G401.6 (cell line): ENCODE measurements around the gene ZSWIM5.
"Not testable (repeated sequence)": the region's sequence is repeated elsewhere in the genome, so short reads cannot be mapped to it uniquely, and the experiment has no call there.

Experiments used
- FAIRE-seq: peaks from 2 replicates; lab custom pipeline; 2012; peaks lifted over from hg19 to GRCh38; lab: Jason Lieb, UNC

ZSWIM5 gene

DNA sequence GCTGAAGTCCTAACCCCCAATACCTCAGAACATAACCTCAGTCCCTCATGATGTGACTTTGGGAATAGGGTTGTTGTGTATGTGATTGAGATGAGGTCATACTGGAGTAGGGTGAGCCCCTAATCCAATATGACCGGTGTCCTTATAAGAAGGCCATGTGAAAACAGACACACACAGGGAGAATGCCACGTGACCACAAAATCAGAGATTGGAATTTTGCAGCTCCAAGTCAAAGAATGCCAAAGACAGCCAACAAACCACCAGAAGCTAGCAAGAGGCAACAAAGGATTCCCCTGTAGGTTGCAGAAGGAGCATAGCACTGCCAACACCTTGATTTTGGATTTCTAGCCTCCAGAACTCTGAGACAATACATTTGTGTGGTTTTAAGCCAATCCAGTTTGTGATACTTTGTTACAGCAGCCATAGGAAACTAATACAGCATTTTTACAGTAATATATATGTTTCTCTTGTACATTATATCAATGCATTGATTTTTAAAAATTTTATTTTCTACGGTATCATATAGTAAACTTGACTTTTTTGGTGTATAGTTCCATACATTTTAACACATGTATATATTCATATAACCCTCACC is 5.4 kb downstream of the ZSWIM5 start:
- peak; percentile 44 for FAIRE-seq

DNA sequence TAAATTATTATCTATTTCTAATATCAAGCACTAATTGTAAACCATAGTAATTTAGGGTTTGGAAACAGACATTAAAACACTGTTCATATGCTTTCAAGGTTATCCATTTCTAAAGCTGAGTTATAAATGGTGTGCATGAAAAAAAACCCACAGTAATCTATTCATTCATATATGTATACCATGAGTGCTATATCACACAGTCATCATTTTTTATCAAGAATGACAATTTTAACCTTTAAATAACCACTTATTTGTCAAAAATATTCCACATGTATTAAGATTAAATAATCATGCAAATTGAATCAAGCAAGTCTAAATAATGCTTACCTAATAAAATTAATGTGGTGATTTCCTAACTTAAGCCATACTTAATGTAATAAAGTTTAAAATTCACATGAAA is 6.0 kb downstream of the ZSWIM5 start:
- no peak for FAIRE-seq

DNA sequence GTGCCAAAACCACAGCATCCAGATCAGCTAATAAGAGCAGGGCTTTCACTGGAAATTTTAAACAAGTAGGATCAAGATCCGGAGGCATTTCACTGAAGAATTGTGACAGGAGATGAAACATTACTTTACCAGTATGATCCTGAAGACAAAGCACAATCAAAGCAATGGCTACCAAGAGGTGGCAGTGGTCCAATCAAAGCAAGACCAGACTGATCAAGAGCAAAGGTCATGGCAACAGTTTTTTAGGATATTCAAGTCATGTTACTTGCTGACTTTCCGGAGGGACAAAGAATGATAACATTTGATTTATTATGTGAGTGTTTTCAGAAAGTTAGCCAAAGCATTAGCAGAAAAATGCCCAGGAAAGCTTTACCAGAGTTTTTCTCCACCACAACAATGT is 8.2 kb downstream of the ZSWIM5 start:
- no peak for FAIRE-seq

DNA sequence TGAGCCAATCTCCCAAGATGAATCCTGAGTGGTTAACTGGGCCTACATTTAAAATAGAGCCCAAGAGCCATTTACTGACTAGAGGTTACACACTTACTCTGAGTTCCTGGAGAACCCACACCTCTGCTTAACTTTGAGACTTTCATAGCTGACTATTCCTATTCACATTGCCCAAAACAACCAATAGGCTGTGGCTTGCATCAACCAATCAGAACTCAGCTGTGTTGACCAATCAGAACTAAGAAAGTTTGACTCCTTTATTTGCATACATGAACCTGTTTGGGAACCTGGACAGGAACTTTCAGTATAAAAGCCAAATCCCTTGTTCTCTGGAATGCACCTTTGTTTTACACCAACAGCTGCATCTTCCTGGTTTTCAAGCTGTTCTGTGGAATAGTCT is 9.5 kb downstream of the ZSWIM5 start:
- no peak for FAIRE-seq

DNA sequence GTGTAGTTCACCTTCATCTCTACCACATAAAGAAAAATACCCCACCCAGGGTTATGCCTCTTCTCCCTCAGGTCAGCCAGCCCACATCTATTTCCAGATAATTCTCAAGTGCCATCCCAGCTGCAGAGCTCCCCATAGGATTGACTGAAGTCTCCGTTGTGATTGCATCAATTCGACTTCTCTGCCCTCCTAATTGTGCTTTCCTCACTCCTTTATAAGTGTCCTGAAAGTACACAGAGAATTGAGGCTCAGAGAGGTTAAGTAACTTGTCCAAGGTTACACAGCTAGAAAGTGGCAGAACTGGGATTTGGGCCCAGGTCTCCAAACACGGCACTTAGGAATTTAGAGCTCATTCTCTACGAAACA is 15.0 kb downstream of the ZSWIM5 start:
- no peak for FAIRE-seq

DNA sequence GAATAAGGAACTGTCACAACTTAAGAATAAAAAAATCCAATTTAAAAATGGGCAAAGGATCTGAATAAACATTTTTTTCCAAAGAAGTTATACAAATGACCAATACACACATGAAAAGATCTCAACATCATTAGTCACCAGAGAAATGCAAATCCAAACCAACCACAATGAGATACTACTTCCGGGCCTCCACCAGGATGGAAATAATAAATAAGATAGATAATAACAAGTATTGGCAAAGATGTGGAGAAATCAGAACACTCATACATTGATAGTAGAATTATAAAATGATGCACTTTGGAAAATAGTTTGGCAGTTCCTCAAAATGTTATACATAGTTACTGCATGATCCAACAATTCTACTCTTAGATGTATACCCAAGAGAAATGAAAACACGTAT is 18.7 kb downstream of the ZSWIM5 start:
- FAIRE-seq = no peak

DNA sequence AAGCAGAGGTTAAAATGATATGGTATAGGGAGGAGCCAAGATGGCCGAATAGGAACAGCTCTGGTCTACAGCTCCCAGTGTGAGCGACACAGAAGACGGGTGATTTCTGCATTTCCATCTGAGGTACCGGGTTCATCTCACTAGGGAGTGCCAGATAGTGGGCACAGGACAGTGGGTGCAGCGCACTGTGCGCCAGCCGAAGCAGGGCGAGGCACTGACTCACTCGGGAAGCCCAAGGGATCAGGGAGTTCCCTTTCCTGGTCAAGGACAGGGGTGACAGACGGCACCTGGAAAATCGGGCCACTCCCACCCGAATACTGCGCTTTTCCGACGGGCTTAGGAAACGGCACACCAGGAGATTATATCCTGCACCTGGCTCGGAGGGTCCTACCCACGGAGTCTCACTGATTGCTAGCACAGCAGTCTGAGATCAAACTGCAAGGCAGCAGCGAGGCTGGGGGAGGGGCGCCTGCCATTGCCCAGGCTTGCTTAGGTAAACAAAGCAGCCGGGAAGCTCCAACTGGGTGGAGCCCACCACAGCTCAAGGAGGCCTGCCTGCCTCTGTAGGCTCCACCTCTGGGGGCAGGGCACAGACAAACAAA is 26.4 kb downstream of the ZSWIM5 start:
- not testable (repeated sequence) for FAIRE-seq

DNA sequence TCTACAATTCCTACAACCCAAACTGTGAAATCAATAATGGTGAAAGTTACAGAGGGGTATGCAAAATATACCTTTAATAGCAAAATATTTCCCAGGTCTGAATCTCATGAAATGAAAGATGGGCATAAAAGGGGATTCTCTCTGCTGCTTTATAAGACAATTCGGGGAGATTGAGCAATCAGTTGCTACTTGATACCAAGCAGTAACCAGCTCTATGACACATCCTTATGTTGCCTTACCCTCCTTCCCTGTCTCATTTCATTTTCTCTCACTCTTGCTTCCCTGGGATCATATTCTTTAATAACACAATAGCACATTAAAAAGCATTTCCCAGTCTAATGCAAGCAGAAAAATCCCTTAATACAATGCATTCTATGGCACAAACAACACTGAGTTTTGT is 29.0 kb downstream of the ZSWIM5 start:
- FAIRE-seq = no peak

DNA sequence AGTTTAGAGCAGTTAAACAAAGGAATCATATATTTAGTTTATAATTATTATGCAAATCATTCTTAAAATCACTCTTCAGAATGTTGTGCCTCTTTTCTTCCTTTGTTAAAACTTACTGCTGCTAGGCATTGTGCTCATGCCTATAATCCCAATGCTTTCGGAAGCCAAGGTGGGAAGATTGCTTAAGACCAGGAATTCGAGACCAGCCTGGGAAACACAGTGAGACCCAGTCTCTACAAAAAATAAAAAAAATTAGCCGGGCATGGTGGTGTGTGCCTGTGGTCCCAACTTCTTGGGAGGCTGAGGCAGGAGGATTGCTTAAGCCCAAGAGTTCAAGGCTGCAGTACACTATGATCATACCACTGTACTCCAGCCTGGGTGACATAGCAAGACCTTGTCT is 33.6 kb downstream of the ZSWIM5 start:
- no peak for FAIRE-seq

DNA sequence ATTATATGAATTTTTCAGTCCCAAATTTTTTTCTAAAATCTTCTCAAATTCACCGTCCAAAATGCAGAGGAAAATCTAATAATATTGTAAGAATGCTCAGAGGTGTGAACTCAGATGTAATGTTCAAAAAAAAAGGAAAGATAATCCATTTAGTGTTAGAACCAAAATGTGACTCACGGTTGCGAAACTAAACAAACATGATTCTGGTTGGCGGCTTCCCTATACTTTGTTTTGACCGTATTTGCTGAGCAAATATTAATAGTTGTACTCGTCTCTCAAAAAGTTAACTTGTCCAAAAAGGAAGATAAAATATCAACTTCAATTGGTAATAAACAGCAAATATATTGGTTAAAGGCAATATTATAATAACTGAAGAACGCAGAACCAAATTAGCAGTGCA is 34.4 kb downstream of the ZSWIM5 start:
- no peak for FAIRE-seq

DNA sequence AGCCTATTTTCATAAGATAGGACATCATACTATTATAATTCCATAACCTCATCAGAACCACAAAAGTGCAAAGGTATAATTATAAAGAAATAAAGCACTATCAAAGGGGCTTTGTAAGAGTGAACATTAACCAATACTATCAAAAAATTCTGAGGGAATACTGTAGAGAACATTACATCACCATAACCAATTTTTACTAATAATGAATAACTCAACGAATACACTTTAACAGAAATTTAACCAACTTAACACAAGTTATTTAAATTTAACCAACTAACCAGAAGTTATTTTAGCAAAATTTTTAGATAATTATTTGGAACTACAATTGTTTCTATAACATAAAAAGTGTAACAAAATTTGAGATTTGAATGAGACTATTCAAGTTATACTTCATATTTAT is 34.8 kb downstream of the ZSWIM5 start:
- peak; percentile 89 for FAIRE-seq

DNA sequence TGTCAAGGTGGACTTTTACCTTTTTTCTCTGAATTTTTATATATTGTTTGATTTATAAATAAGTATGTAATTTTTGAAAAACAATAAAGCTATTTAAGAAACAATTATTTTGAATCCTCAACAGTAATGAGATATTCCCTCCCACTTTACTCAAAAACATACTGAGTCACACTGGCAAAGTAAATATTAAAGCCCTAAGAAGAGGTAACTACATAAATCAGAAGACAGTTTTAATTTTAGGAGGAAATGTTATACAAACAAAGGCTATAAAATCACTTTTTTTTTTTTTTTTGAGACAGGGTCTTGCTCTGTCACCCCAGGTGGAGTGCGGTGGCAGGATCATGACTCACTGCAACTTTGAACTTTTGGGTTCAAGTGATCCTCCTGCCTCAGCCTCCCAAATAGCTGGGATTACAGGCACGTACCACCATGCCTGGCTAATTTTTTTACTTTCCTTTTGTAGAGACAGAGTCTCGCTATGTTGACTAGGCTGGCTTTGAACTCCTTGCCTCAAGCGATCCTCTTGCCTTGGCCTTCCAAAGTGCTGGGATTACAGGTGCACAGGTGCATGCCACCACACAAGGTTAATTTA is 36.2 kb downstream of the ZSWIM5 start:
- peak; percentile 23 for FAIRE-seq

DNA sequence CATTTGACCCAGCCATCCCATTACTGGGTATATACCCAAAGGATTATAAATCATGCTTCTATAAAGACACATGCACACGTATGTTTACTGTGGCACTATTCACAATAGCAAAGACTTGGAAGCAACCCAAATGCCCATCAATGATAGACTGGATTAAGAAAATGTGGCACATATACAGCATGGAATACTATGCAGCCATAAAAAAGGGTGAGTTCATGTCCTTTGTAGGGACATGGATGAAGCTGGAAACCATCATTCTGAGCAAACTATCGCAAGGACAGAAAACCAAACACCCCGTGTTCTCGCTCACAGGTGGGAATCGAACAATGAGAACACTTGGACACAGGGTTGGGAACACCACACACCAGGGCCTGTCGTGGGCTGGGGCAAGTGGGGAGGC is 38.5 kb downstream of the ZSWIM5 start:
- not testable (repeated sequence) for FAIRE-seq

DNA sequence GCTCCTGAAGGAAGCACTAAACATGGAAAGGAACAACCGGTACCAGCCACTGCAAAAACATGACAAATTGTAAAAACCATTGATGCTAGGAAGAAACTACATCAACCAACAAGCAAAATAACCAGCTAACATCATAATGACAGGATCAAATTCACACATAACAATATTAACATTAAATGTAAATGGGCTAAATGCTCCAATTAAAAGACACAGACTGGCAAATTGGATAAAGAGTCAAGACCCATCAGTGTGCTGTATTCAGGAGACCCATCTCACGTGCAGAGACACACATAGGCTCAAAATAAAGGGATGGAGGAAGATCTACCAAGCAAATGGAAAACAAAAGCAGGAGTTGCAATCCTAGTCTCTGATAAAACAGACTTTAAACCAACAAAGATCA is 42.1 kb downstream of the ZSWIM5 start:
- not testable (repeated sequence) for FAIRE-seq

DNA sequence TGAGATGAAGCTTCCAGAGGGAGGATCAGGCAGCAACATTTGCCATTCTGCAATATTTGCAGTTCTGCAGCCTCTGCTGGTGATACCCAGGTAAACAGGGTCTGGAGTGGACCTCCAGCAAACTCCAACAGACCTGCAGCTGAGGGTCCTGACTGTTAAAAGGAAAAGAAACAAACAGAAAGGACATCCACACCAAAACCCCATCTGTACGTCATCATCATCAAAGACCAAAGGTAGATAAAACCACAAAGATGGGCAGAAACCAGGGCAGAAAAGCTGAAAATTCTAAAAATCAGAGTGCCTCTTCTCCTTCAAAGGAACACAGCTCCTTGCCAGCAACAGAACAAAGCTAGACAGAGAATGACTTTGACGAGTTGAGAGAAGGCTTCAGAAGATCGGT is 43.3 kb downstream of the ZSWIM5 start:
- not testable (repeated sequence) for FAIRE-seq

DNA sequence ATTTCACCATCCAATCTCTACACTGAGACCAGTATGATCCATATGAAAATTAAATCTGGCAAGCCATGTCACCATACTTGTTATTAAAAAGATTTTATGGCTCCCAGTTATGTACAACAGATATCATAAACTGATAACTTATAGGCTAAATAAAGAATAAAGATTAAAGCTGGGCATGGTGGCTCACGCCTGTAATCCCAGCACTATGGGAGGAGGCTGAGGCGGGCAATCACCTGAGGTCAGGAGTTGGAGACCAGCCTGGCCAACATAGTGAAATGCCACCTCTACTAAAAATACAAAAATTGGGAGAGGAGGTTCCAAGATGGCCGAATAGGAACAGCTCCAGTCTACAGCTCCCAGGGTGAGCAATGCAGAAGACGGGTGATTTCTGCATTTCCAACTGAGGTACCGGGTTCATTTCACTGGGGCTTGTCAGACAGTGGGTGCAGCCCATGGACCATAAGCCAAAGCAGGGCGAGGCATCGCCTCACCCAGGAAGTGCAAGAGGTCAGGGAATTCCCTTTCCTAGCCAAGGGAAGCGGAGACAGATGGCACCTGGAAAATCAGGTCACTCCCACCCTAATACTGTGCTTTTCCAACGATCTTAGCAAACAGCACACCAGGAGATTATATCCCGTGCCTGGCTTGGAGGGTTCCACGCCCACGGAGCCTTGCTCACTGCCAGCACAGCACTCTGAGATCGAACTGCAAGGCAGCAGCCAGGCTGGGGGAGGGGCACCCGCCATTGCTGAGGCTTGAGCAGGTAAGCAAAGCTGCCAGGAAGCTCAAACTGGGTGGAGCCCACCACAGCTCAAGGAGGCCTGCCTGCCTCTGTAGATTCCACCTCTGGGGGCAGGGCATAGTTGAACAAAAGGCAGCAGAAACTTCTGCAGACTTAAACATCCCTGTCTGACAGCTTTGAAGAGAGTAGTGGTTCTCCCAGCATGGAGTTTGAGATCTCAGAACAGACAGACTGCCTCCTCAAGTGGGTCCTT is 44.1 kb downstream of the ZSWIM5 start:
- not testable (repeated sequence) for FAIRE-seq

DNA sequence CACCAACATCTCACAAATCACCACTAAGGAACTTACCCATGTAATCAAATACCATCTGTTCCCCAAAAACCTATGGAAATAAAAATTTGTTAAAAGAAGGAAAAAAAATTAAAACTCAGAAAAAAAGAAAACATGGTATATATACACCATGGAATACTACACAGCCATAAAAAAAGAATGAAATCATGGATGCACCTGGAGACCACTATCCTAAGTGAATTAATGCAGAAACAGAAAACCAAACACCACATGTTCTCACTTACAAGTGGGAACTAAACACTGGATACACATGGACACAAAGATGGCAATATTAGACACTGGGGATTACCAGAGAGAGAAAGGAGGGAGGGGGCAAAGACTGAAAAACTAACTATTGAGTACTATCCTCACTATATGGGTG is 50.4 kb downstream of the ZSWIM5 start:
- no peak for FAIRE-seq

DNA sequence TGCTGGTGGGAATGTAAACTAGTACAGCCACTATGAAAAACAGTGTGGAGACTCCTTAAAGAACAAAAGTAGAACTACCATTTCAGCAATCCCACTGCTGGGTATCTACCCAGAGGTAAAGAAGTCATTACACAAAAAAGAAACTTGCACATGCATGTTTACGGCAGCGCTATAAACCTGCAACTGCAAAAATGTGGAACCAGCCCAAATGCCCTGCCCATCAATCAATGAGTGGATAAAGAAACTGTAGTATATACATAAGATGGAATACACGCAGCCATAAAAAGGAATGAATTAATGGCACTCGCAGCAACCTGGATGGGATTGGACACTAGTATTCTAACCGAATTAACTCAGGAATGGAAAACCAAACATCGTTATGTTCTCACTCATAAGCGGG is 51.0 kb downstream of the ZSWIM5 start:
- FAIRE-seq = no peak

DNA sequence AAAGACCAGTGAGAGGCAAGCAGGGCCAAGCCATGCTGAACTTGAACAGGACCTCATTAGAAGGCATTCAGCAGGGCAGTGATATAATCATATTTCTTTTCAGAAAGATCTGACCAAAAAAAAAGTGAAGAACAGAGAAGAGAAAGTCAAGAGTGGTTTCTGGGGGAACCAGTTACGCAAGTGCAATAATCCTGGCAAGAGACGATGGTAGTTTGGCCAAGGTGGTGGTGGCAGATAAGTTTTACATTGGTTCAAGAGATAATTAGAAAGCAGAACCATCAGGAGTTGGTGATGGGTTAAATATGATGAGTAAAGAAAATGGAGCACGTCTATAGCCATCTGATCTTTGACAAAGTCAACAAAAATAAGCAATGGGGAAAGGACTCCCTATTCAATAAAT is 54.3 kb downstream of the ZSWIM5 start:
- no peak for FAIRE-seq

DNA sequence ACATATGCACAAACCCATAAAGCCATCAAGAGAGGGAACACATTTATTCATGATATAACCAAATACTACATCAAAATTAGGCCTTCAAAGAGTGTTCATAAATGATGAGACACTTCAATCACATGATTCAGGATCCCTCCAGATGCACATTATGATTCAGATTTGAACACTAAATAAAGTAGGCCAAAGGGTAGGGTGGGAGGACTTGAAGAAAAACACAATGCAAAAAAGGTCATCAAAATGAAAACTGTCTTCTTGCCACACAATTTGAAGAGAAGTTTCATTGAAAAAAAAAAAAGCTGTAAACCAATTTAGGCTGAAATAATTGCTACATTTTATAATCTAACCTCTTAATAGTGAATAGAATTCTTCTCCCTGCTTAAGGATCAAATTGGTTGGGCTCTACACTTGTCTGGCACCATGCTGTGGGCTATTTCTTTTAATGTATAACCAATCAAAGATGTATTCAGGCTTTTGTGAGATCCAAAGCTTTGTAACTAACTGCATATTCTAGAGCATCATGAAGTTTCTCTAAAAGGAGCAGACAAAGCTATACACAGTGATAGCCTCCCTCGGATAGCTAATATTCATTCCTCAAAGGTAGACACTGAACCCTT is 58.1 kb downstream of the ZSWIM5 start:
- no peak for FAIRE-seq

DNA sequence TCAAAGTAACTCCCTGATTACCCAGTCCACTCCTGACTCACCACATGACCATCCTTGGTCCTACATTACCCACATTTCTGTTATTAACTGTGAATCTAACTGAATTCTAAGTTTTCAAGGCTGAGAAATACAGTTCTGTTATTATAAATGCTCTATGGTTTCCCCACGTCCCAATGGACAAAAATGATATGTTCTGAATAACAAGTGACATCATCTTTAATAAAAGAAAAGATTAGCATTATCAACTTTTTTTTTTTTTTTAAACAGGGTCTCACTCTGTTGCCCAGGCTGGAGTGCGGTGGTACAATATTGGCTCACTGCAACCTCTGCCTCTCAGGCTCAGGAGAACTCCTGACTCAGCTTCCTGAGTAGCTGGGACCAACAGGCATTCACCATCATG is 59.6 kb downstream of the ZSWIM5 start:
- FAIRE-seq = no peak

DNA sequence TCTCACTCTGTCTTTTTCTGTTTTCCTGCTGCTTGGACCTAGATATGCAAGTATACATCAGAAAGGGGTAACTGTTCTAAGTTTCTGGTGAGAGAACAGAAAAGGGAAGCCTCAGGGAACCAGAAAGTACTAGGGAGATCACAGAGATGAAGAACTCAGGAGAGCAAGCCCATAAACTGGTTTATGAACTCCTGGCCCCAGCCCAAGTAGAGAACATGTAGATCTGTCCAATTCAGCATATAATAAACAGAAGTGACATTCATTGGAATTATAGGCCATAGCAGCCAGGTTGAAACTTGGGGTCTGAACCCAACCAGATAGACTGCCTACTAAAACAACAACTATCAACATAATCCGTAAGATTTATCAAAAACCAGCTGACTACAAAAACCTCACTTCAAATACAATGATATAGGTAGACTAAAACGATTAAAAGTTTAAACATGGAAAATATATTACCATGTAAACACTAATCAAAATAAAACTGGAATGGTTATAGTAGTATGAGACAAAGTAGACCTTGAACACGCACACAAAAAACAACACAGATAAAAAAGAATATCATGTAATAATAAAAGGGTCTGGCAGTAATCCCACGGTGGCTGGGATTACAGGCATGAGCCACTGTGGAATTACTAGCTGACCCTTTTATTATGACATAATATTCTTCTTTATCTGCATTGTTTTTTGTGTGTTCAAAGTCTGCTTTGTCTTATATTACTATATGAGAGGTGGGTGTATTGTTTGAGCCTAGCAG is 65.0 kb downstream of the ZSWIM5 start:
- FAIRE-seq = no peak
